IPS-18a (cell line): Measurements from ENCODE around the gene KYNU.
"Not testable (repeated sequence)": the region's sequence is repeated elsewhere in the genome, so short reads cannot be mapped to it uniquely, and the experiment has no call there.

Experiments used
- H3K27ac ChIP-seq: one replicate; pipeline ENCODE4 v1.5.1; 2013; ENCODE audit warnings: low read length
- H3K27me3 ChIP-seq: one replicate; pipeline ENCODE4 v1.6.1; 2013; ENCODE audit warnings: mild to moderate bottlenecking, low read length; ENCODE audit not compliant: control insufficient read depth, insufficient read depth
- H3K36me3 ChIP-seq: one replicate; pipeline ENCODE4 v1.6.1; 2013; ENCODE audit warnings: low read depth, low read length; ENCODE audit not compliant: control insufficient read depth
- H3K4me1 ChIP-seq: one replicate; pipeline ENCODE4 v1.6.1; 2013; ENCODE audit warnings: low read depth, low read length; ENCODE audit not compliant: control insufficient read depth
- H3K4me3 ChIP-seq: one replicate; pipeline ENCODE4 v1.5.1; 2013; ENCODE audit warnings: low read length
- H3K9ac ChIP-seq: one replicate; pipeline ENCODE4 v1.6.1; 2013; ENCODE audit warnings: mild to moderate bottlenecking, low read length, moderate library complexity
- H3K9me3 ChIP-seq: one replicate; pipeline ENCODE4 v1.6.1; 2013; ENCODE audit warnings: low read depth, low read length; ENCODE audit not compliant: control insufficient read depth

KYNU gene

DNA sequence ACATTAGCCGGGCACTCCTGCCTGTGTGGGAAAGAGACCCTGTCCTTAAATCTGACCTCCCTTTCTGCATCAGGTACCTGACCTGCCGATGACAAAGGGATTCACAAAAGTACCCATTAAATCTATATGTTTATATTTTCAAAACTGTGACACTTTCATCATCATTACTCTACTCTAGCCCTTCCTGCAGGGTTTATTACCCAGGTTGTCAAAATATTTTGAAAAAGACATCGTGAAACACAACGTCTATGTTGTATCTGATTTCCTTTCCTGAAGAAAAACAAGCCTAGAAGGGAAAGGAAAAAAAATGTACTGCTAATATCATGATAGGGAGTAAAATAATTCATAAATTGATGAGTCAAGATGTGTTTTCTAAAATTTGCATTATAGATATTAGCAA, 15.2 kb upstream of the KYNU start:
- Histone ChIP-seq H3K36me3 (no peaks in the 10 kb centered on the region), H3K9me3 (no peaks in the 10 kb centered on the region), H3K27me3 (no peaks in the 10 kb centered on the region), H3K4me1 (no peaks in the 10 kb centered on the region), H3K4me3 (no peak overlapping the region), H3K9ac (no peak overlapping the region), H3K27ac (no peak overlapping the region)

DNA sequence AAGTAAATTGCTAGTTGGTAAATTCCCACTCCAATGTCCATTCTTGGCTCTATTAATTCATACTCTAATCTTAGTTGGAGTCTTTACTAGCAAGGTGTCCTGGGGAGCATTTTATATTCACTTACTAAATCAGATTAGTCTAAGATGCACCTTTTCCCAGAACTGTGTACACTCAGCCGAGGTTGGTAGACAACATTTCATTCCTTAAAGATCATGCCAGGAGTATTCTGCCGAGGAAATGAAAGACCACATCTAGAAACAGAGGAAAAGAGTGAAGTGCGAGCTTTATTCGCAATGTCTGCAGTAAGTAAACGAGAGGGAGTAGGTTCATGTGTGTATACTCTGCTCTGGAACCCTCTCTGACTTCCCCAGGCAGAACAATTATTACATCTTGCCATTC, 14.6 kb upstream of the KYNU start:
- Histone ChIP-seq H3K4me1 (no peaks in the 10 kb centered on the region), H3K27ac (no peak overlapping the region), H3K4me3 (no peak overlapping the region), H3K27me3 (no peaks in the 10 kb centered on the region), H3K9me3 (no peaks in the 10 kb centered on the region), H3K36me3 (no peaks in the 10 kb centered on the region), H3K9ac (no peak overlapping the region)

DNA sequence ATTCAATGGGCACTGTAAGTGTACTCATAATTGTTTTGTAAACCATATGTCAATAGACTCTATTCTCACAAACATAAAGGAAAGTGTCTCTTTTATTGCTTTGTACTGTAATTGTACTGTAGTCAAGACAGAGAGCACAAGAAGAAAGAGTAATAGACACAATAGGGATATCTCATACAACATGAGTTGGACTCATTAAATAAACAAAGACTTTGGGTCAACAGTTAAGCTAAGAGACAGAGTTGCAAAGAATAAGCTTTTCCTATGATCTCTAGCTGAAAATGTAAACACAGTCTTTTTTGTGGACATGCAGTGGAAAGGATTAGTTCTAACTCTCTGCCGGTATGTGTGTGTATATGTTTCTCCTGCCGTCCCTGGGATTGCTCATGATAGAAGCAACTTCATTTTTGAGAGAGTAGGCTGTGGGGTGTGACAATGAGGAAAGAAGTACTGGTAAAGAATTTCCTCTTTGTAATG, 13.9 kb upstream of the KYNU start:
- Histone ChIP-seq H3K4me1 (no peaks in the 10 kb centered on the region), H3K36me3 (no peaks in the 10 kb centered on the region), H3K4me3 (no peak overlapping the region), H3K9me3 (no peaks in the 10 kb centered on the region), H3K27me3 (no peaks in the 10 kb centered on the region), H3K27ac (no peak overlapping the region), H3K9ac (no peak overlapping the region)

DNA sequence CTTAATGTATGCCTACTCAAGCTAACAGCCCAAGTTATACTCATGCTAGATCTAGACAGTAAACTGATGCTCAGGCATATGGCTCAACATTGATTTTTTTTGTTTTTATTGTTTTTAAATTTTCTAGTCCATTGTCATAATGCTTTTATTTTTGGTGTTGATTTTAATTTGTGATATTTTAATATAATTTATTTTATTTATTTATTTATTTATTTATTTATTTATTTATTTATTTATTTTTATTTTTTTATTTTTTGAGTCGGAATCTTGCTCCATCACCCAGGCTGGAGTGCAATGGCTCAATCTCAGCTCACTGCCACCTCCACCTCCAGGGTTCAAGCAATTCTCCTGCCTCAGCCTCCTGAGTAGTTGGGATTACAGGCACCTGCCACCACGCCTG, 12.9 kb upstream of the KYNU start:
- H3K27me3 ChIP-seq, H3K27ac ChIP-seq, H3K4me3 ChIP-seq, H3K4me1 ChIP-seq, H3K36me3 ChIP-seq, H3K9me3 ChIP-seq, H3K9ac ChIP-seq: not testable (repeated sequence)

DNA sequence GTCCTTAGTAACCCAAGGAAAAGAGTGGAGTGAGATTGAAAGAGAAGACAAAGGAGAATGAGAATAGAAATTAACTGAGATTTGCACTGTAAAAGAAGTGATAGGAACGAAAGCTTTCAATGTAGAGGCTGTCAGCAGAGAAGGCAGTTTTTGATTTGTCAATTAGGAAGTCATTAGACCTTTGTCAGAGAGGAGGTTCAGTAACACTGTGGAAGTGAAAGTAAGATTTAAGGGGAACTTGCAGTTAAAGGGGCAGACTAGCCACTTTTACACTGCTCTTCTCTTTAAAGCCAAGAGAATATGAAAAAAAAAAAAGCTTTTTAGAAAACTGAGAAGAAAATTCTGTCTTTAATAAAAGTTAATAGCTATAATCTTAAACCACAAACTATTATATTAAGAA, 11.5 kb upstream of the KYNU start:
- no peaks in the 10 kb centered on the region for H3K4me1 ChIP-seq
- H3K27me3 ChIP-seq: no peaks in the 10 kb centered on the region
- no peak overlapping the region for H3K4me3 ChIP-seq
- no peak overlapping the region for H3K27ac ChIP-seq
- H3K9me3 ChIP-seq: no peaks in the 10 kb centered on the region
- H3K36me3 ChIP-seq: no peaks in the 10 kb centered on the region
- no peak overlapping the region for H3K9ac ChIP-seq

DNA sequence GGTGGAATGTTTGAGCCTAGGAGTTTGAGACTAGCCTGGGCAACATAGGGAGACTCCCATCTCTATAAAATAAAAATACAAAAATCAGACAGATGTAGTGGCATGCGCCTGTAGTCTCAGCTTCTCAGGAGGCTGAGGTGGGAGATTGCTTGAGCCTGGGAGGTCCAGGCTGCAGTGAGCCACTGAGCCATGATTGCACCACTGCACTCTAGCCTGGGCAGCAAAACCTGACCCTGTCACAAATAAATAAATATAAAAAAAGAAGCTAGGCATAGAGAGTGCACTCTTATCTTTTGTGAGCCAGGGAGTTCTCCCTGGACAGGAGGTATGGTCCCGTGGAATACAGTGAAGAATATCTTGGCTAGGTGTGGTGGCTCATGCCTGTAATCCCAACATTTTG, 11.0 kb upstream of the KYNU start:
- H3K36me3 ChIP-seq: no peaks in the 10 kb centered on the region
- no peaks in the 10 kb centered on the region for H3K27me3 ChIP-seq
- H3K27ac ChIP-seq: no peak overlapping the region
- H3K9ac ChIP-seq: no peak overlapping the region
- H3K4me3 ChIP-seq: no peak overlapping the region
- H3K4me1 ChIP-seq: no peaks in the 10 kb centered on the region
- no peaks in the 10 kb centered on the region for H3K9me3 ChIP-seq

DNA sequence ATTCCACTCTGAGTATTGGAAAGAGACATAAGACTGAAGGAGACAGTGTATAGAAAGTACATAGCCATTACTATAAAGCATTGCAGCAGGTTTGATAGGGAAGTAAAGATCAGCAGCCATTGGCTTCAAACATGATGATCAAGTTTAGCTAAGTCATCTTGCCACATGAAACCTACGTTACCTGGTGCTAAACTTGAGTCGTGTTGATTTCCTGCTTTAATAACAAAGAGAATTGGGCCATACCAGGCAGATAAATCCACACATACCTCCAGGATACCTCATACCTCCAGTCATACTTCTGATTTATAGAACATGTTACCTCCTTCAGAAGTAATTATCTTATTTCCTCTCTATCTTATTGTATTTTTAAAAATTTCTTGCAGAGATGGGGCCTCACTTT, 10.3 kb upstream of the KYNU start:
- no peaks in the 10 kb centered on the region for H3K4me1 ChIP-seq
- H3K9ac ChIP-seq: no peak overlapping the region
- H3K27me3 ChIP-seq: no peaks in the 10 kb centered on the region

DNA sequence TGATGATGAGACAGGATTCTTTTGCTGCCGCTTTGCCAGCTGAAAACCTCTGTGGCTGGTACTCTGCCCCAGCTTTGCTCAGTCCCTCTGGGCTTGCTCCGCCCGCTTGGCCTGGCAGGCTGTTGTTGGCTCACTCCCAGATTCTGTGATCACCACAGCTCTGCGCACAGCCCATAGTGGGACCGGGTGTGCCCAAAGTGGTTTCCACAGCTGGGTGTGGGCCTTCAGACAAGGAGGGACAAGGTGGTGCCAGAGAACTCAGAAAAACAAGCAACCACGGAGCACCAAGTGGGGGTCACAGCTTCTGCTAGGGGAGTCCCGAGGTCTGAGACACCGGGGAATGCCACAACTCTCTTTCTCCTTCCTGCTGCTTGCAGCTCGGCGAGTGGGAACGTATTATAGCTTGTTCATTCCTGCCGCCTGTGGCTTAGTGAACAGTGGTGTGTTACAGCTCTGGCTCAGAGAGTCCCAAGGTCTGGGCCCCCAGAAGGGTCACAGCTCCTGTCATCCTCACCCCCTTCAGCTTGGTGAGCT, 9.2 kb upstream of the KYNU start:
- no peaks in the 10 kb centered on the region for H3K4me1 ChIP-seq

More for the DNA sequence above, 10.3 kb upstream of the KYNU start:
- H3K9me3 ChIP-seq: no peaks in the 10 kb centered on the region
- H3K4me3 ChIP-seq: no peak overlapping the region
- H3K27ac ChIP-seq: no peak overlapping the region
- H3K36me3 ChIP-seq: no peaks in the 10 kb centered on the region

DNA sequence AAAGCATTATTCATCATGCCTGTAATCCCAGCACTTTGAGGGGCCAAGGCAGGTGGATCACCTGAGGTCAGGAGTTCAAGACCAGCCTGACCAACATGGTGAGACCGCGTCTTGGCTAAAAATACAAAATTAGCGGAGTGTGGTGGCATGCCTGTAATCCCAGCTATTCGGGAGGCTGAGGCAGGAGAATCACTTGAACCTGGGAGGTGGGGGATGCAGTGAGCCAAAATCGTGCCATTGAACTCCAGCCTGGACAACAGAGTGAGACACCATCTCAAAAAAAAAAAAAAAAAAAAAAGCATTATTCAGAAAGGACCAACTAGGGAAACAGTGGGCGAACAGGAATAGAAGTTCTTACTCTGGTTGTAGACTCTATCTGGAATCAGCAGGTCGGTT, 8.4 kb upstream of the KYNU start:
- H3K9ac ChIP-seq, H3K4me1 ChIP-seq: not testable (repeated sequence)

More for the DNA sequence above, 9.2 kb upstream of the KYNU start:
- H3K36me3 ChIP-seq: no peaks in the 10 kb centered on the region
- no peak overlapping the region for H3K4me3 ChIP-seq
- no peak overlapping the region for H3K27ac ChIP-seq
- no peaks in the 10 kb centered on the region for H3K9me3 ChIP-seq
- H3K9ac ChIP-seq: no peak overlapping the region
- H3K27me3 ChIP-seq: no peaks in the 10 kb centered on the region

DNA sequence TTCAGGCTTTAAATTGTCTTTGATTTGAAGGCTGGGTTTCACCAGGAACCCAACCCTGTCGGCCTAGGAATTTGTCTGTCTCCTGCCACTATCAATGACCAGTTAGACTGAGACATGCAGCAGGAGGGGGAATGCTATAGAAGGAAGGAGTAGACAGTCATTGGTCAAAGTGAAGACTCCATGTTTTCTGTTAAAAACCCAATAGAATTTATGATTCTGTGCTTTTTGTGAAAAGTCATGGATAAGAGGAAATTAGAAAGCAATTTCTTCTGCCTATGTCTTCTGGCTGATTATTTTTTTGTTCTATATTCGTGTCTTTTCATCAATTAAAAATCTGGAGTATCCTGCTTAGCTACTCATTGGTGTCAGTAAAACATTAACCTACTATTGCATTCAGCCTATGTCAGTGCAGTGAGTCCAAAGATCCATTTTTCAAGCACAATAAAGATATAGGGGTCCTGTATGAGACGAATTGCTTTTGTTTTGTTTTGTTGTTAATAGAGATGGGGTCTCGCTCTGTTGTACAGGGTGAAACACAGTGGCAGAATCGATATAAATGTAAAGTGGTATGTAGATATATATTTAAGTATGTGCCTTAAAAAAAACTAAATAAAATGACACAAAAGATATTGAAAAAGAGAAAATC, 7.9 kb upstream of the KYNU start:
- H3K4me1 ChIP-seq: no peaks in the 10 kb centered on the region
- no peaks in the 10 kb centered on the region for H3K27me3 ChIP-seq
- no peak overlapping the region for H3K27ac ChIP-seq
- H3K9ac ChIP-seq: no peak overlapping the region
- no peak overlapping the region for H3K4me3 ChIP-seq
- H3K9me3 ChIP-seq: no peaks in the 10 kb centered on the region
- no peaks in the 10 kb centered on the region for H3K36me3 ChIP-seq

More for the DNA sequence above, 8.4 kb upstream of the KYNU start:
- not testable (repeated sequence) for H3K27me3 ChIP-seq, H3K27ac ChIP-seq, H3K36me3 ChIP-seq, H3K9me3 ChIP-seq, H3K4me3 ChIP-seq

DNA sequence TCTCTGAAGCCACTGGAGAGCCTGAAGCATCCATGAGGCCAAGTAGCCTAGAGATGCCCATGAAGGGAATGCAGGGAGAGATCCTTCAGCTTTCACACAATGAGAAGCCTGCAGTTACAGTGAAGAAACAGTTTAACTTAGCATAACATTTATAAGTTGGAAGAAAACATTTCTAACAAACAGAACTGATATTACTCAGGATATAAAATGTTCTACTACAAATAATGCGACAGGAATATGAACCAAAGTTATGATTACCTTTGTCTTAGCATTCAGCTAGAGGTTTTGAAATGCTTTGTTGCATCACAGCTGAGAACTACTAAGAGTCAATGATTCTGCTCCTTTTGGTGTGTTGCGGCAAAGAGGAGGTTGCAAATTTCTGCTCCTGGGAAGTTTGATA, 6.9 kb upstream of the KYNU start:
- Histone ChIP-seq H3K27ac (no peak overlapping the region), H3K36me3 (no peaks in the 10 kb centered on the region), H3K4me3 (no peak overlapping the region), H3K27me3 (no peaks in the 10 kb centered on the region), H3K4me1 (no peaks in the 10 kb centered on the region), H3K9me3 (no peaks in the 10 kb centered on the region), H3K9ac (no peak overlapping the region)

DNA sequence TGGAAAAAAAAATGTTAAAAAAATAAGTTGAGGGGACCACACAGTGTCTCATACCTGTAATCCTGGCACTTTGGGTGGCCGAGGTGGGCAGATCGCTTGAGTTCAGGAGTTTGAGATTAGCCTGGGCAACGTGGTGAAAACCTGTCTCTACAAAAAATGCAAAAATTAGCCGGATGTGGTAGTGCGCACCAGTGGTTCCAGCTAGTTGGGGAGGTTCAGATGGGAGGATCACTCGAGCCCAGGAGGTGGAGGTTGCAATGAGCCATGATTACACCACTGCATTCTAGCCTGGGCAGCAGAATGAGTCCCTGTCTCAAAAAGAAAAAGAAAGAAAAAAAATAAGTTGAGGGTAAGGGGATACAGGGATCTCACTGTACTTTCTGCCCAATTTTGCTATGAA, 6.1 kb upstream of the KYNU start:
- Histone ChIP-seq H3K4me1 (no peaks in the 10 kb centered on the region), H3K4me3 (no peak overlapping the region), H3K27me3 (no peaks in the 10 kb centered on the region), H3K9me3 (no peaks in the 10 kb centered on the region), H3K36me3 (no peaks in the 10 kb centered on the region), H3K27ac (no peak overlapping the region), H3K9ac (no peak overlapping the region)
